Thoracic aorta (tissue), 2 donors: ENCODE data around the gene DCAF5. TPM values are rescaled to one million over a fixed set of nuclear protein-coding genes. Genes with fewer than 3 reads are reported as not detected.
A peak's percentile ranks its signal among the peaks of the same experiment; 100 is the strongest.

Source experiments
- ATAC-seq: fragments of 150-250 bp; one replicate; pipeline ENCODE4 v1.8.0; 2017; ENCODE audit warnings: low read depth; ENCODE audit not compliant: insufficient number of reproducible peaks, low FRiP score
- DNase-seq: peaks from one replicate; pipeline ENCODE4 v3.0.0-alpha.2; 2020; ENCODE audit warnings: low spot score
- H3K27ac ChIP-seq, 2 donors: fragments of 200-600 bp; sonication (generic); 1 replicate in 1 of 2; 2 replicates in 1 of 2; pipeline ENCODE4 v1.5.1; 2016; ENCODE audit warnings: mild to moderate bottlenecking in 2 of 2, moderate library complexity in 2 of 2
- H3K27me3 ChIP-seq: fragments of 200-600 bp; sonication (generic); replicated peaks from 2 replicates; pipeline ENCODE4 v1.6.0; 2016; ENCODE audit warnings: mild to moderate bottlenecking; ENCODE audit not compliant: insufficient read depth
- H3K36me3 ChIP-seq: fragments of 200-600 bp; sonication (generic); one replicate; pipeline ENCODE4 v1.5.1; 2016
- H3K4me1 ChIP-seq, 2 donors: fragments of 200-600 bp; sonication (generic); 1 replicate in 1 of 2; 2 replicates in 1 of 2; pipeline versions ENCODE4 v1.5.1 to v1.6.0; 2016; ENCODE audit warnings: low read depth in 2 of 2, mild to moderate bottlenecking in 1 of 2; ENCODE audit not compliant: control insufficient read depth in 1 of 2
- H3K4me3 ChIP-seq: fragments of 200-600 bp; sonication (generic); 2 replicates; pipeline ENCODE4 v1.5.1; 2016; ENCODE audit warnings: mild to moderate bottlenecking
- H3K9me3 ChIP-seq: fragments of 200-600 bp; sonication (generic); 2 replicates; pipeline ENCODE4 v1.5.1; 2016
- CTCF ChIP-seq: fragments of 200-600 bp; sonication (generic); IDR thresholded peaks from one replicate; pipeline ENCODE4 v1.5.1; 2019; ENCODE audit warnings: antibody characterized with exemption
- total RNA-seq, 2 donors: library from RNA; depleted of rRNA; stranded (reverse); fragments of >200 nt; gene quantifications; one replicate each; pipeline versions ENCODE4 v1.1.0 to v1.2.3, GENCODE V29; 2016

The DCAF5 gene
- total RNA-seq, 2 donors from 2014 or later = 37.6 to 42.0 TPM

DNA sequence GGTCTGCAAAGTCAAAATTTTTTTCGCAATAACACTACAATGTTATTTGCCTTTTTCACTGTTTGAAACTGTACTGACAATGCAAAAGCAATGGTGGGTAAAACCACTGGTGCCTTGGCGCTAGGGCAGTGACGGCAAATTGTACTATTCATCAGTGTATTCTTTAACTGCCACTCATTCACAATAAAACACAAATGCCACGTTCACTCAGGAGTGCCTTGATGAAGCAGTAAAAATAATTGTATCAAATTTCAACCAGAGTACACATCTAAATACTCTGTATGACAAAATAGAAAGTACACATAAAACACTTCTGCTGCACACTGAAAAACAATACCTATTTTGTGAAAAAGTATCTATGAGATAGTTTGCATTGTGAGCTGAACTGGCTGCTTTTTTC, 17.8 kb downstream of the DCAF5 start:
- Histone ChIP-seq H3K9me3 (no peaks in the 10 kb centered on the region), H3K4me1 (peaks cover 26 to 49% of the 10 kb centered on the region in 2 donors), H3K36me3 (no peaks in the 10 kb centered on the region), H3K4me3 (no peak overlapping the region), H3K27me3 (no peaks in the 10 kb centered on the region), H3K27ac (no peak overlapping the region)
- DNase-seq (no peak), ATAC-seq (no peak)
- no peak for TF ChIP-seq CTCF

DNA sequence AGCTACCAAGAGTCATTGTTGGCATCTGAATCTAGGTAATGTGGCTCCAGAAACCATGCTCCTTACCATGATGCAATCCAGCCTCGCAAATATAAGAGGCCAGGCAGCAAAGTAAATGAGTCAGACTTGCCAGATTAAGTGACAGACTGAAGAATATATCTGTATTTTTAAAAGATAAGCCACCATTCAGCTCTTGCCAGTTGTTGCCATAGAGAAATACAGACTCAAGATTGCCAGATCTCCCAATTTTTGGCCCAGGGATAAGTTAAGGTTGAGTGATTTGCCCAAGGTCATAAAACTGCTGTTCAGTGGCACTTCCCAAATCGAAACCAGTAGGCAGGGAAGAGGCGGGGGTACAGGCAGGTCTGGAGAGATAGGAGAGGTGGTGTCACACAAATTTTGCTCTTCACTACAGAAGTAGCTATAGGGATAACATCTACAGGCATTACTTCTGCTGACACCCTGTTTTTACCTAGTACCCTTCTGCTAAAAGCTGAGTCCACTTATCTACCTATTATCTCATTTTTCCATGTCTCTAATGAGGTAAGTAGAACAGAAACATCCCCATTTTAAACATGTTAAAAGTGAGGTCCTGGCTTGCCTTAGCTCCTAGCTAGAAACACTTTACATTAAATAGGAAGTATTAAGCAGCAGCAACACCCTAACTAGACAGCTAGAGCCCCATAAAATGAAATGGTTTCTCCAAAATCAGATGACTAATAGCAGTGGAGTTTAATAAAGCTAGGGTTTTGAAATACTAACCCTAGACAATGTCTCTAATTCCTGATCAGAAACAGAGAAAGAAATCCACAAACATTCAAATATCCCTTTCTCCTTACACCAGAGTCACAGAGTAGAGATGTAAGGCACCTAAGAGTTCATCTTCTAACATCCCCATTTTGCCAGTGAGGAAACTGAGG, 19.5 kb downstream of the DCAF5 start:
- ATAC-seq = peak; percentile 69

DNA sequence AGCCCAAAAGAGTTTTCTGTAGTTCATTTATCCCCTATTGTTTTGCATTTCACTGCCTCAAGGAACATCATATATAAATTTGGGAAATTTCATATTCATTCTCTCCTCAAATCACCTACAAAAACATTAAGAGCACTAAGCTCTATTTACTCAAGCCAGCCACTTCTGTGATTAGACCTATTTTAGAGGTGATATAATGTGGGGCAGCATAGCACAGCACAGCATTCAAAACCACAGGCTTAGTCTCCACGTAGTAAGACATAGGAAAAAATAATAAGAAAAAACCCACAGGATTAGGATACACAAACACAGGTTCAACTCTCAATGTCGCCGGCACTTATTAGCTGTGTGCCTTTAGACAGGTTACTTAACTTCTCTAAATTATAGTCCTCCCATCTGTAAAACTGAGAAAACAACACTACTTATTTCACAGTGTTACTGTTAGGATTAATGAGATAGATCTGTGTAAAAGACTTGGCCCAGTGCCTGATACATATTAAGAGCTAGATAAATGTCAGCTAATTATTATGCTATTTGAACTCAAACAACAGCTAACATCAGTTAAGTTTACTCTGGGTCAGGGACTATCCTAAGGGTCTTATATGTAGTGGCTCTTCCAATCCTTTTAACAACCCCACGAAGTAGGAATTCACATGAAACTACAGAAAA, 20.3 kb downstream of the DCAF5 start:
- Histone ChIP-seq H3K36me3 (no peaks in the 10 kb centered on the region), H3K4me1 (peaks cover 17 to 54% of the 10 kb centered on the region in 2 donors), H3K4me3 (no peak overlapping the region), H3K27me3 (no peaks in the 10 kb centered on the region), H3K27ac (no peak overlapping the region), H3K9me3 (no peaks in the 10 kb centered on the region)
- ATAC-seq (no peak), DNase-seq (no peak)
- no peak for TF ChIP-seq CTCF

More for the DNA sequence above, 19.5 kb downstream of the DCAF5 start:
- no peak for DNase-seq
- TF ChIP-seq CTCF = no peak
- H3K36me3 ChIP-seq = no peaks in the 10 kb centered on the region
- H3K4me3 ChIP-seq = no peak overlapping the region
- no peak overlapping the region for H3K27ac ChIP-seq
- peaks cover 25 to 59% of the 10 kb centered on the region in 2 donors for H3K4me1 ChIP-seq
- H3K9me3 ChIP-seq = no peaks in the 10 kb centered on the region
- H3K27me3 ChIP-seq = no peaks in the 10 kb centered on the region

DNA sequence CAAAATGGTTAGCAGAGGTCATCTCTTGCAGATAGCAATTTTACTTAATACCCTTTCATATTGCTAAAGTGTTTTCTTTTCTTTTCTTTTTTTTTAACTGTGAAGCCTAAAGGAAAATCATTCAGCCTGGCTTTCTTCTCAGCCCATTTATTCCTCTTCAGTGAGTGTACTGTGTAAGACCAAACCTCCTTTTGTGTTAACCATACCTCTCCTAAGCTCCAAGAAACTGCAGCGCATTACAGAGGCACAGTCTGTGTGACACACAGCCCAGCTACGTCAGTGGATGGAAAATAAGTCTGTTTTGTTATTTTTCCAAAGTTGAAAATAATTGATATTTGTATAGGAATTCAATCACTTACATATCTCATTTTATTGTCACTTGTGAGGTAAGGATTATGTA, 21.7 kb downstream of the DCAF5 start:
- ATAC-seq (no peak), DNase-seq (no peak)
- no peak for TF ChIP-seq CTCF
- Histone ChIP-seq H3K4me3 (no peak overlapping the region), H3K27ac (no peak overlapping the region), H3K36me3 (no peaks in the 10 kb centered on the region), H3K27me3 (no peaks in the 10 kb centered on the region), H3K9me3 (no peaks in the 10 kb centered on the region), H3K4me1 (peaks cover 12 to 47% of the 10 kb centered on the region in 2 donors)

GRCh38 chr14:69129264-69129880, 23.5 kb downstream of the DCAF5 start:
- Histone ChIP-seq H3K27ac (peak overlapping the region; percentile 25 to 49), H3K36me3 (no peaks in the 10 kb centered on the region), H3K27me3 (no peaks in the 10 kb centered on the region), H3K4me3 (no peak overlapping the region), H3K9me3 (no peaks in the 10 kb centered on the region), H3K4me1 (peaks cover 12 to 47% of the 10 kb centered on the region in 2 donors)
- peak; percentile 90 for TF ChIP-seq CTCF
- DNase-seq (peak; percentile 30), ATAC-seq (peak; percentile 44)
